Activated T-helper 17 cell treated with anti-CD3 and anti-CD28 coated beads, Interleukin-2, amount 50 U/mL, for 72 hours (primary cell): ENCODE data around the gene GIMAP7. TPM values are rescaled to one million over a fixed set of nuclear protein-coding genes. Genes with fewer than 3 reads are reported as not detected.

Source experiments
- ATAC-seq: fragments of 150-1000 bp; cut with Tn5 transposase; replicated peaks from 2 replicates; pipeline ENCODE4 v1.10.0; 2021; ENCODE audit warnings: mild to moderate bottlenecking, moderate library complexity
- H3K27ac Mint-ChIP-seq: one replicate; pipeline ENCODE4 v1.8.0; 2022; ENCODE audit warnings: mixed read lengths
- H3K27me3 Mint-ChIP-seq: one replicate; pipeline ENCODE4 v1.8.0; 2022; ENCODE audit warnings: mixed read lengths
- H3K36me3 Mint-ChIP-seq: one replicate; pipeline ENCODE4 v1.8.0; 2022; ENCODE audit warnings: low read depth, mild to moderate bottlenecking, mixed read lengths
- H3K4me1 Mint-ChIP-seq: one replicate; pipeline ENCODE4 v1.8.0; 2022; ENCODE audit warnings: mixed read lengths
- H3K4me3 Mint-ChIP-seq: one replicate; pipeline ENCODE4 v1.8.0; 2022; ENCODE audit warnings: mild to moderate bottlenecking, mixed read lengths
- H3K9me3 Mint-ChIP-seq: one replicate; pipeline ENCODE4 v1.8.0; 2022; ENCODE audit warnings: mixed read lengths
- total RNA-seq, 2 donors: library from RNA; stranded (reverse); gene quantifications; one replicate each; pipeline ENCODE4 v1.2.3, GENCODE V29; 2022

GIMAP7 gene
- total RNA-seq, 2 donors from 2014 or later = 39.7 to 43.1 TPM

- Mint-ChIP-seq H3K4me3 (peak overlapping the region; percentile 85), H3K27me3 (no peaks in the 10 kb centered on the region), H3K36me3 (peaks cover 71% of the 10 kb centered on the region), H3K4me1 (peaks cover 22% of the 10 kb centered on the region), H3K27ac (peak overlapping the region; percentile 93), H3K9me3 (peaks cover 15% of the 10 kb centered on the region)
- no peak for ATAC-seq
Observed at GRCh38 chr7:150569245-150569955, 54.7 kb downstream of the GIMAP7 start.

Other genes starting within 250 kb of the GIMAP7 start
- 10 to 100 TPM; 32.7 to 61.6 TPM for gene LRRC61, start 191.5 kb upstream of the GIMAP7 start, total RNA-seq
- gene ACTR3C, start 191.3 kb upstream of the GIMAP7 start, total RNA-seq = 10 to 100 TPM in 1 of 2 donors, 1 to 10 TPM in 1; 9.4 to 11.1 TPM
- not detected for gene RARRES2, start 173.2 kb upstream of the GIMAP7 start, total RNA-seq
- 10 to 100 TPM; 68.1 to 79.6 TPM for gene REPIN1, start 146.1 kb upstream of the GIMAP7 start, total RNA-seq
- gene ZNF775, start 135.5 kb upstream of the GIMAP7 start, total RNA-seq = 1 to 10 TPM; 2.5 to 3.2 TPM
- 10 to 100 TPM; 10.3 to 16.4 TPM for gene GIMAP8, start 64.2 kb upstream of the GIMAP7 start, total RNA-seq
- gene GIMAP4, start 52.5 kb downstream of the GIMAP7 start, total RNA-seq = 100 to 1,000 TPM; 102 to 193 TPM
- gene GIMAP6, start 117.5 kb downstream of the GIMAP7 start, total RNA-seq = 10 to 100 TPM; 42.3 to 57.3 TPM
- 10 to 100 TPM; 29.1 to 44.9 TPM for gene GIMAP2, start 170.8 kb downstream of the GIMAP7 start, total RNA-seq
- gene GIMAP1, start 201.7 kb downstream of the GIMAP7 start, total RNA-seq = 1 to 10 TPM; 5.1 to 5.6 TPM
- 100 to 1,000 TPM; 106 to 142 TPM for gene GIMAP5, start 222.5 kb downstream of the GIMAP7 start, total RNA-seq